ENCODE data around the gene STAT5B.

GRCh38 chr17:42241871-42242270, 34.3 kb downstream of the STAT5B start:
- no peak for TF ChIP-seq CTCF (IDR thresholded peaks at IDR 0.05 in 8 of 11, conservative IDR thresholded peaks at IDR 0.05 in 3 of 11)
- TF ChIP-seq POLR2AphosphoS5 (IDR thresholded peaks at IDR 0.05): no peak
